Left ventricle myocardium inferior (tissue), 1 donor: ENCODE data around the gene DCTN5. TPM values are rescaled to one million over a fixed set of nuclear protein-coding genes. Genes with fewer than 3 reads are reported as not detected.

Experiments
- DNase-seq: peaks from one replicate; pipeline ENCODE4 v3.0.0-alpha.2; 2020
- H3K27ac ChIP-seq: fragments of 200-600 bp; replicated peaks from 2 replicates; pipeline ENCODE4 v1.8.0; 2021
- H3K27me3 ChIP-seq: fragments of 200-600 bp; 2 replicates; pipeline ENCODE4 v1.8.0; 2021; ENCODE audit warnings: low read depth
- H3K36me3 ChIP-seq: fragments of 200-600 bp; 2 replicates; pipeline ENCODE4 v1.8.0; 2021
- H3K4me1 ChIP-seq: fragments of 200-600 bp; 2 replicates; pipeline ENCODE4 v1.8.0; 2021
- H3K4me3 ChIP-seq: fragments of 200-600 bp; 2 replicates; pipeline ENCODE4 v1.8.0; 2021; ENCODE audit warnings: mild to moderate bottlenecking, moderate library complexity
- H3K9me3 ChIP-seq: fragments of 200-600 bp; replicated peaks from 2 replicates; pipeline ENCODE4 v1.8.0; 2021
- intact Hi-C: fragments of 100-400 bp; cut with micrococcal nuclease; formaldehyde crosslinking; loops from one replicate; pipeline ENCODE4 v1.11.0; 2022
- total RNA-seq: library from RNA; stranded (reverse); fragmentation: NEBNext Ultra II Directional; extraction: Animal tissue kit (Norgen Biotek cat#: 25700); gene quantifications from one replicate; pipeline ENCODE4 v1.2.1, GENCODE V29; 2021
- TF ChIP-seq, protein P1 (sequence below): fragments of 200-600 bp; IDR thresholded peaks from 2 replicates; pipeline ENCODE4 v1.8.0; 2021; ENCODE audit warnings: antibody characterized with exemption, mild to moderate bottlenecking, borderline replicate concordance
- donor health status: DM: no; HTN: yes; CAD: no; lungs with severe emphysema.

The DCTN5 gene
- total RNA-seq, 1 donor from 2014 or later, result 40.0 TPM

DNA sequence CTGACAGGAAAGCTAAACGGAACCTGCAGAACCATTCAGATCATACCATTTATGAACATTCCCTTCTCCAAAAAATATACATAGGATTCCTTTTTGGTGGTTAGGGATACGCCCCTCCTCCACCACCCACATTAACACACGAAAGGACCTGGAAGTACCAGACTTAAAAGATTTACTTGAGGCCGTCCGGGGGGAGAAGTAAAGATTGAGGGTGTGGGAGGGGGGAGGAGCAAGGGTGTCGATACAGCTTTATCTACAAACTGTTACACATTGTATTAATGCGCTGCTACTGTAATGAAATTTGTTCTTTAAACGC, 693 bp upstream of the DCTN5 start:
- TF ChIP-seq, protein P1, sequence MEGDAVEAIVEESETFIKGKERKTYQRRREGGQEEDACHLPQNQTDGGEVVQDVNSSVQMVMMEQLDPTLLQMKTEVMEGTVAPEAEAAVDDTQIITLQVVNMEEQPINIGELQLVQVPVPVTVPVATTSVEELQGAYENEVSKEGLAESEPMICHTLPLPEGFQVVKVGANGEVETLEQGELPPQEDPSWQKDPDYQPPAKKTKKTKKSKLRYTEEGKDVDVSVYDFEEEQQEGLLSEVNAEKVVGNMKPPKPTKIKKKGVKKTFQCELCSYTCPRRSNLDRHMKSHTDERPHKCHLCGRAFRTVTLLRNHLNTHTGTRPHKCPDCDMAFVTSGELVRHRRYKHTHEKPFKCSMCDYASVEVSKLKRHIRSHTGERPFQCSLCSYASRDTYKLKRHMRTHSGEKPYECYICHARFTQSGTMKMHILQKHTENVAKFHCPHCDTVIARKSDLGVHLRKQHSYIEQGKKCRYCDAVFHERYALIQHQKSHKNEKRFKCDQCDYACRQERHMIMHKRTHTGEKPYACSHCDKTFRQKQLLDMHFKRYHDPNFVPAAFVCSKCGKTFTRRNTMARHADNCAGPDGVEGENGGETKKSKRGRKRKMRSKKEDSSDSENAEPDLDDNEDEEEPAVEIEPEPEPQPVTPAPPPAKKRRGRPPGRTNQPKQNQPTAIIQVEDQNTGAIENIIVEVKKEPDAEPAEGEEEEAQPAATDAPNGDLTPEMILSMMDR, result no peak
- H3K4me3 ChIP-seq, result peak overlapping the region; percentile 96
- DNase-seq, result no peak
- H3K9me3 ChIP-seq, result no peaks in the 10 kb centered on the region
- peaks cover 40% of the 10 kb centered on the region for H3K36me3 ChIP-seq
- no peaks in the 10 kb centered on the region for H3K27me3 ChIP-seq
- H3K4me1 ChIP-seq, result peaks cover 33% of the 10 kb centered on the region
- intact Hi-C loops, result no loop called here
- peak overlapping the region; percentile 83 for H3K27ac ChIP-seq

DNA sequence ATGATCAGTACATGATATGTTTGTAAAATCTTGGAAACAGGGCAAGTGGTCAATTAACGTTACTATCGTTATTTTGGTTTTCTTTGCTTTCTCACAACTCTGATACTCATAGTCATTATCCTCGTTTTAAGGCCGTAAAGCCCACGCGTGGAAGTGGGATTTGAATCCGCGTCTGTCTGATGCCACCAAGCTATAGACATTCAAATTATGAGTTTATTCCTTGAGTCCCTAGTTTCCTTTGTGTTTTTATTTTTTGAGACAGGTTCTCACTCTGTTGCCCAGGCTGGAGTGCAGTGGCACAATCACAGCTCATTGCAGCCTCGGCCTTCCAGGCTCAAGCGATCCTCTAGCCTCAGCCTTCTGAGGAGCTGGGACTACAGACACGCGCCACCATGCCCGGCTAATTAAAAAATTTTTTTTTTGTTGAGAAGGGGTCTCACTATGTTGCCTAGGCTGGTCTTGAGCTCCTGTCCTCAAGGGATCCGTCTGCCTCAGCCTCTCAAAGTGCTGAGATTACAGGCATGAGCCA, 1.0 kb downstream of the DCTN5 start:
- TF ChIP-seq, protein P1, result no peak
- Histone ChIP-seq H3K4me3 (peak overlapping the region; percentile 96), H3K27ac (peak overlapping the region; percentile 83), H3K36me3 (peaks cover 41% of the 10 kb centered on the region), H3K27me3 (no peaks in the 10 kb centered on the region), H3K9me3 (no peaks in the 10 kb centered on the region), H3K4me1 (peaks cover 38% of the 10 kb centered on the region)
- no peak for DNase-seq
- intact Hi-C loops, result no loop called here

DNA sequence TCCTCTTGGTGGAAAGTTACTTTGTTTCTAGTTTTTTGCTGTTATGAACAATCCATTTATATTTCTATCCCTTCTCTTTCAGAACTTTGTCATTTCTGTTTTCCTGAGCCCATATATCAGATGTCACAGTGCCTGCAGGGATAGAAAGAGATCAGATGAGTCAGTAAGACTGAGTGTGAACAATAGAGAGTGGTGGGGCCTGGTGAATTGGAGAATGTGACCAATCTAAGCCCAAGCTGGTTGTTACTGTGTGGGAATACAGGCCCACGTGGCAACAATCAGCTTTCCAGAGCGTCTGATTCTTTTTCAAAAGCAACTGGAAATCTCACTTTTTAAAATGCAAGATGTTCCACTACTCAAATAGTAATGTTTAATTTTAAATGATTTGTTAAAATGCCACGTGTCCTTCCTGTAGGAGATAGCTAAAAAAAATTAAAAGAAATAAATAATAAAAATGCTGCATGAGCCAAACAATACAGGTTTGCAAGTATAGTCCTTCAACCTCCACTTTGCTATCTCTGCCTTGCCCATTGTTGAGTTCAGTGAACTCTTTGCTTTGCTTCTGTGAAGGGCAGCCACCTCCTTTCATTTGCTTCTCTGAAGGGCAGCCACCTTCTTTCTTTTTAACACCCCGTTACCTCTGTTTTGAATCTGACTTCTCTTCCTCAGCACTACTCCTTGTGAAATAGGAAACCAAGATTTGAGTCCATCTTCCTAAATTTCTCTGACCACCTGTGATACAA, 9.6 kb downstream of the DCTN5 start:
- intact Hi-C loops, result no loop called here
- Histone ChIP-seq H3K4me3 (no peak overlapping the region), H3K9me3 (no peaks in the 10 kb centered on the region), H3K27ac (no peak overlapping the region), H3K4me1 (peaks cover 4% of the 10 kb centered on the region), H3K36me3 (peaks cover 49% of the 10 kb centered on the region), H3K27me3 (no peaks in the 10 kb centered on the region)
- TF ChIP-seq, protein P1, result no peak
- DNase-seq, result no peak

DNA sequence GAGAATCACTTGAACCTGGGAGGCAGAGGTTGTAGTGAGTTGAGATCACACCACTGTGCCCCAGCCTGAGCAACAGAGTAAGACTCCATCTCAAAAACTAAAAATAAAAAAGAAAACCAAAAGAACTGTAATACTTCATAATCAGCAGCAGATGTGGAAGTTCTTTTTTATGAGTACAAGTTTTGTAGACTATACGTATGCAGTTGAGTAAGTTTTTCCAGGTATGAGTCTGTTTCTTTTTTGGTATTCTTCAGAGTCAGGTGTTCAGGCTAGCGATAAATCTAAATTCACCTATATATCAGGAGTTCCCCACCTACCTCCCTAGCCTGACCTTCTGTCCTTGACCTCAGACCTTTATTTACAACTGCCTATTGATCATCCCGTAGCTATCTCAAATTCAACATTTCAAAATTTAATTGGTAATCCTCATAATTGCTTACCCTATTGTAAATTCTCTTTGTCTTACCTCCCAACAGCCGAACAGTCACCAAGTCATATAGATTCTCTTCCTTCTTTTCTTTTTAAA, 10.7 kb downstream of the DCTN5 start:
- TF ChIP-seq, protein P1, result no peak
- Histone ChIP-seq H3K4me1 (no peaks in the 10 kb centered on the region), H3K36me3 (peaks cover 40% of the 10 kb centered on the region), H3K27ac (no peak overlapping the region), H3K4me3 (no peak overlapping the region), H3K9me3 (no peaks in the 10 kb centered on the region), H3K27me3 (no peaks in the 10 kb centered on the region)
- intact Hi-C loops, result no loop called here
- no peak for DNase-seq

DNA sequence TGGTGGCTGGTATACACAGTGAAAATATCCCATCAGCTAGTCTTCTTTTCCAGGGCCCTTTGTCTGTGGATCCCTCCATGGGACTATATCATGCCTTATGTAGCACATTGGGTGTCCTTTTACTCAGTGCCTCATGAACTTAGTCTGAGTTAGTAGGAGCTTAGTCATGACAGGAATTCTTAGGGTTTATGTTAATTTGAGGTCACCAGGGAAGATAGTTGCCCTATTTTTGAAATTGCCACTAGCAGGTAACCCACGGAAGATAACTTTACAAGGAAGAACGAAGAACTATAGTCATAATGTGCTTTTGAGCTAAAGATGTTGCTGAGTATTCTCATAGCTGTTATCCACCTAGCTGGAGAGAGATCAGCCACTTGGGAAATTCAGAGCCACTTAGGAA, 22.7 kb downstream of the DCTN5 start:
- no peak overlapping the region for H3K27ac ChIP-seq
- H3K27me3 ChIP-seq, result no peaks in the 10 kb centered on the region
- H3K4me1 ChIP-seq, result peaks cover 5% of the 10 kb centered on the region
- intact Hi-C loops, result no loop called here
- H3K4me3 ChIP-seq, result no peak overlapping the region
- no peak for DNase-seq
- peaks cover 100% of the 10 kb centered on the region for H3K36me3 ChIP-seq
- TF ChIP-seq, protein P1, result no peak
- no peaks in the 10 kb centered on the region for H3K9me3 ChIP-seq
